Stomach (tissue), 4 donors: ENCODE results near the gene VMO1.

Experiments
- EP300 ChIP-seq: sonication (generic); formaldehyde crosslinking; IDR thresholded peaks from one replicate; pipeline ENCODE4 v1.6.1; 2017; ENCODE audit warnings: antibody characterized with exemption
- POLR2A ChIP-seq, 4 donors: fragments of 450-650 bp; IDR thresholded peaks; one replicate each; pipeline ENCODE4 v1.6.1; 2016; ENCODE audit warnings: antibody characterized with exemption in 4 of 4, control low read depth in 2 of 4, mild to moderate bottlenecking in 1 of 4, moderate library complexity in 1 of 4
- TF ChIP-seq, protein P1 (sequence below), 7 experiments: fragments of 450-650 bp in 4 of 7; fragments of 200-600 bp in 3 of 7; sonication (generic) in 3 of 7; IDR thresholded peaks; one replicate each; pipeline ENCODE4 v1.5.1; 2016 to 2019; ENCODE audit warnings: antibody characterized with exemption in 7 of 7, control low read depth in 2 of 7, mild to moderate bottlenecking in 1 of 7

- TF ChIP-seq, protein P1, sequence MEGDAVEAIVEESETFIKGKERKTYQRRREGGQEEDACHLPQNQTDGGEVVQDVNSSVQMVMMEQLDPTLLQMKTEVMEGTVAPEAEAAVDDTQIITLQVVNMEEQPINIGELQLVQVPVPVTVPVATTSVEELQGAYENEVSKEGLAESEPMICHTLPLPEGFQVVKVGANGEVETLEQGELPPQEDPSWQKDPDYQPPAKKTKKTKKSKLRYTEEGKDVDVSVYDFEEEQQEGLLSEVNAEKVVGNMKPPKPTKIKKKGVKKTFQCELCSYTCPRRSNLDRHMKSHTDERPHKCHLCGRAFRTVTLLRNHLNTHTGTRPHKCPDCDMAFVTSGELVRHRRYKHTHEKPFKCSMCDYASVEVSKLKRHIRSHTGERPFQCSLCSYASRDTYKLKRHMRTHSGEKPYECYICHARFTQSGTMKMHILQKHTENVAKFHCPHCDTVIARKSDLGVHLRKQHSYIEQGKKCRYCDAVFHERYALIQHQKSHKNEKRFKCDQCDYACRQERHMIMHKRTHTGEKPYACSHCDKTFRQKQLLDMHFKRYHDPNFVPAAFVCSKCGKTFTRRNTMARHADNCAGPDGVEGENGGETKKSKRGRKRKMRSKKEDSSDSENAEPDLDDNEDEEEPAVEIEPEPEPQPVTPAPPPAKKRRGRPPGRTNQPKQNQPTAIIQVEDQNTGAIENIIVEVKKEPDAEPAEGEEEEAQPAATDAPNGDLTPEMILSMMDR (IDR thresholded peaks at IDR 0.05): no peak
- TF ChIP-seq POLR2A (IDR thresholded peaks at IDR 0.05) (no peak), EP300 (no peak)
Observed at GRCh38 chr17:4780325-4780955, 5.7 kb downstream of the VMO1 start.
